ENCODE data around the gene KIR2DL1.

The KIR2DL1 gene

DNA sequence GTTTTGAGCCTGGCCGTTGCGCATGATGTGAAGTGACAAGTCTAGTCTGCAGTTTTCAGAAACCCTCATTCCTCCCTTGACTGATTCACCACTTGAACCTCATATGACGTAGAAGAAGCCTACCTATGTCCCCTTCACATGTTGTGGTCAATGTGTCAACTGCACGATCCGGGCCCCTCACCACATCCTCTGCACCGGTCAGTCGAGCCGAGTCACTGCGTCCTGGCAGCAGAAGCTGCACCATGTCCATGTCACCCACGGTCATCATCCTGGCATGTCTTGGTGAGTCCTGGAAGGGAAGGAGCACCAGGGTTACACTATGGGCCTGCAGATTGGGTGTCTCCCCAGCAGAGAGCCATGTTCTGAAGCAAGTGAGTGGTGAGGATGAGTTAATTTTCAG lies 33.8 kb downstream of the KIR2DL1 start, which contains the start of gene KIR2DL4:
Gene KIR2DL4, plus strand, starts transcription at position 201 of the 400 bp plus-strand sequence. Its CDS starts 42 bp downstream, at position 243.
- TF ChIP-seq CREB1 (IDR thresholded peaks at IDR 0.05; ENCODE audit: low read depth) (no peak), CEBPB (IDR thresholded peaks at IDR 0.05) (no peak), YY1 (IDR thresholded peaks at IDR 0.05; ENCODE audit: low read depth) (no peak), NFIC (IDR thresholded peaks at IDR 0.05) (no peak), EP300 (IDR thresholded peaks at IDR 0.05; ENCODE audit: borderline replicate concordance) (no peak), FOXM1 (IDR thresholded peaks at IDR 0.05; ENCODE audit: borderline replicate concordance, low read depth) (no peak), TAF1 (IDR thresholded peaks at IDR 0.05; ENCODE audit: low read depth) (no peak), ZBTB7A (IDR thresholded peaks at IDR 0.05; ENCODE audit: low read depth) (no peak), RAD21 (IDR thresholded peaks at IDR 0.05; ENCODE audit: low read depth) (no peak), TCF12 (IDR thresholded peaks at IDR 0.05; ENCODE audit: low read depth) (no peak), TEAD4 (IDR thresholded peaks at IDR 0.05) (no peak), EGR1 (IDR thresholded peaks at IDR 0.05) (no peak)
- TF ChIP-seq, protein P1, sequence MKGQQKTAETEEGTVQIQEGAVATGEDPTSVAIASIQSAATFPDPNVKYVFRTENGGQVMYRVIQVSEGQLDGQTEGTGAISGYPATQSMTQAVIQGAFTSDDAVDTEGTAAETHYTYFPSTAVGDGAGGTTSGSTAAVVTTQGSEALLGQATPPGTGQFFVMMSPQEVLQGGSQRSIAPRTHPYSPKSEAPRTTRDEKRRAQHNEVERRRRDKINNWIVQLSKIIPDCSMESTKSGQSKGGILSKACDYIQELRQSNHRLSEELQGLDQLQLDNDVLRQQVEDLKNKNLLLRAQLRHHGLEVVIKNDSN (IDR thresholded peaks at IDR 0.05): no peak
- TF ChIP-seq, protein P2, sequence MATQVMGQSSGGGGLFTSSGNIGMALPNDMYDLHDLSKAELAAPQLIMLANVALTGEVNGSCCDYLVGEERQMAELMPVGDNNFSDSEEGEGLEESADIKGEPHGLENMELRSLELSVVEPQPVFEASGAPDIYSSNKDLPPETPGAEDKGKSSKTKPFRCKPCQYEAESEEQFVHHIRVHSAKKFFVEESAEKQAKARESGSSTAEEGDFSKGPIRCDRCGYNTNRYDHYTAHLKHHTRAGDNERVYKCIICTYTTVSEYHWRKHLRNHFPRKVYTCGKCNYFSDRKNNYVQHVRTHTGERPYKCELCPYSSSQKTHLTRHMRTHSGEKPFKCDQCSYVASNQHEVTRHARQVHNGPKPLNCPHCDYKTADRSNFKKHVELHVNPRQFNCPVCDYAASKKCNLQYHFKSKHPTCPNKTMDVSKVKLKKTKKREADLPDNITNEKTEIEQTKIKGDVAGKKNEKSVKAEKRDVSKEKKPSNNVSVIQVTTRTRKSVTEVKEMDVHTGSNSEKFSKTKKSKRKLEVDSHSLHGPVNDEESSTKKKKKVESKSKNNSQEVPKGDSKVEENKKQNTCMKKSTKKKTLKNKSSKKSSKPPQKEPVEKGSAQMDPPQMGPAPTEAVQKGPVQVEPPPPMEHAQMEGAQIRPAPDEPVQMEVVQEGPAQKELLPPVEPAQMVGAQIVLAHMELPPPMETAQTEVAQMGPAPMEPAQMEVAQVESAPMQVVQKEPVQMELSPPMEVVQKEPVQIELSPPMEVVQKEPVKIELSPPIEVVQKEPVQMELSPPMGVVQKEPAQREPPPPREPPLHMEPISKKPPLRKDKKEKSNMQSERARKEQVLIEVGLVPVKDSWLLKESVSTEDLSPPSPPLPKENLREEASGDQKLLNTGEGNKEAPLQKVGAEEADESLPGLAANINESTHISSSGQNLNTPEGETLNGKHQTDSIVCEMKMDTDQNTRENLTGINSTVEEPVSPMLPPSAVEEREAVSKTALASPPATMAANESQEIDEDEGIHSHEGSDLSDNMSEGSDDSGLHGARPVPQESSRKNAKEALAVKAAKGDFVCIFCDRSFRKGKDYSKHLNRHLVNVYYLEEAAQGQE (IDR thresholded peaks at IDR 0.05; ENCODE audit: low read depth): no peak
- TF ChIP-seq, protein P3, sequence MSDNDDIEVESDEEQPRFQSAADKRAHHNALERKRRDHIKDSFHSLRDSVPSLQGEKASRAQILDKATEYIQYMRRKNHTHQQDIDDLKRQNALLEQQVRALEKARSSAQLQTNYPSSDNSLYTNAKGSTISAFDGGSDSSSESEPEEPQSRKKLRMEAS (IDR thresholded peaks at IDR 0.05): no peak

DNA sequence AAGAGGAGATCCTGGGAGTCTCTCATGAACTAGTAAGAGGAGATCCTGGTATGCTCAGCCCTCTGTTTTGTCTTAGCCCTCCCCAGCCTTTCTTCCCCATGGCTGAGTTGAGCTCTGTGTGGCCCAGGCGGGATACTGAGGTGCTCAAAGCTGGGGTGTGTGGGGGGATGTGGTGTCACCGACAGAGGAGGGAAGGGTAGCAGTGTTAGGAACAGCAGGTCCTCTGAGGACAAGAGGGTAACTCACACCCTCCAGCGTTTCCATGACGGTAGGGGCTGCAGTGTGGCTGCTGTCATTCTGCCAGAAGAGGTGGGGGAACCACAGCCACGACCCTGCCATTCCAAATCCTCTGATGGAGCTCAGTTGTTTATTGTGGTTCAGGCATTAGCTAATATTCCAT lies 34.5 kb downstream of the KIR2DL1 start:
- TF ChIP-seq CEBPB (IDR thresholded peaks at IDR 0.05) (no peak), RAD21 (IDR thresholded peaks at IDR 0.05; ENCODE audit: low read depth) (no peak), CREB1 (IDR thresholded peaks at IDR 0.05; ENCODE audit: low read depth) (no peak), TEAD4 (IDR thresholded peaks at IDR 0.05) (no peak), NFIC (IDR thresholded peaks at IDR 0.05) (no peak), TAF1 (IDR thresholded peaks at IDR 0.05; ENCODE audit: low read depth) (no peak), FOXM1 (IDR thresholded peaks at IDR 0.05; ENCODE audit: borderline replicate concordance, low read depth) (no peak), YY1 (IDR thresholded peaks at IDR 0.05; ENCODE audit: low read depth) (no peak), TCF12 (IDR thresholded peaks at IDR 0.05; ENCODE audit: low read depth) (no peak), EP300 (IDR thresholded peaks at IDR 0.05; ENCODE audit: borderline replicate concordance) (no peak), EGR1 (IDR thresholded peaks at IDR 0.05) (no peak), ZBTB7A (IDR thresholded peaks at IDR 0.05; ENCODE audit: low read depth) (no peak)
- TF ChIP-seq, protein P2 (IDR thresholded peaks at IDR 0.05; ENCODE audit: low read depth): no peak
- TF ChIP-seq, protein P1 (IDR thresholded peaks at IDR 0.05): no peak
- TF ChIP-seq, protein P3 (IDR thresholded peaks at IDR 0.05): no peak

DNA sequence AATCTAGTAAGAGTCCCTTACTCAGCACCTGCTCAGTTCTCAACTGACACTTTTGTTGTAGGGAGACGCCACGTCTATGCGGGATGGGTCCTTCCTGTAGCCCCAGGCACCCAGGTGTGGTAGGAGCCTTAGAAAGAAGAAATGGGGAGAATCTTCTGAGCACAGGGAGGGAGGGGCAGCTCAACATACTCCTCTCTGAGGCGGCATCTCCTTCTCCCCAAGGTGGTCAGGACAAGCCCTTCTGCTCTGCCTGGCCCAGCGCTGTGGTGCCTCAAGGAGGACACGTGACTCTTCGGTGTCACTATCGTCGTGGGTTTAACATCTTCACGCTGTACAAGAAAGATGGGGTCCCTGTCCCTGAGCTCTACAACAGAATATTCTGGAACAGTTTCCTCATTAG lies 35.0 kb downstream of the KIR2DL1 start:
- TF ChIP-seq, protein P1 (IDR thresholded peaks at IDR 0.05): no peak
- no peak for TF ChIP-seq NFIC (IDR thresholded peaks at IDR 0.05)
- no peak for TF ChIP-seq CREB1 (IDR thresholded peaks at IDR 0.05; ENCODE audit: low read depth)
- no peak for TF ChIP-seq EP300 (IDR thresholded peaks at IDR 0.05; ENCODE audit: borderline replicate concordance)
- no peak for TF ChIP-seq TCF12 (IDR thresholded peaks at IDR 0.05; ENCODE audit: low read depth)
- TF ChIP-seq CEBPB (IDR thresholded peaks at IDR 0.05): no peak
- TF ChIP-seq, protein P2 (IDR thresholded peaks at IDR 0.05; ENCODE audit: low read depth): no peak
- TF ChIP-seq, protein P3 (IDR thresholded peaks at IDR 0.05): no peak
- TF ChIP-seq TAF1 (IDR thresholded peaks at IDR 0.05; ENCODE audit: low read depth): no peak
